ENCODE measurements around the gene WAPL. TPM values are rescaled to one million over a fixed set of nuclear protein-coding genes. Genes with fewer than 3 reads are reported as not detected.
A peak's percentile ranks its signal among the peaks of the same experiment; 100 is the strongest.

Gene WAPL
- total and polyA plus RNA-seq, 2 of the 13 experiments (the other 11 are each of a cell fraction or from before 2014, with no cell fraction given) = 13.2 to 43.5 TPM

GRCh38 chr10:86403183-86403797 lies 118.3 kb downstream of the WAPL start:
- no TSS peak for BruUV-seq (replicated peaks)
- intact Hi-C loops (cut with micrococcal nuclease; ENCODE audit: unreplicated experiment) (no loop called here), in situ Hi-C loops (cut with HindIII; ENCODE audit: extremely low pct_ligation_motif_present, low pct_unique_long_range_greater_than_20kb) (loop anchor here (5.0 kb wide), 1 partner anchor 34 kb away; no protein-coding TSS in a partner anchor)
- no peak for FAIRE-seq
- peaks cover 28% of the 10 kb centered on the region for H3K4me1 ChIP-seq (ENCODE audit: insufficient read depth, low read length)
- no peaks in the 10 kb centered on the region for H3K27me3 ChIP-seq (ENCODE audit: control insufficient read depth in 1 of 2, insufficient read depth in 2 of 2, low read length in 2 of 2)
- H4K20me1 ChIP-seq (ENCODE audit: insufficient read depth, low read length) = no peaks in the 10 kb centered on the region
- CTCF ChIA-PET (ENCODE audit: low intra/inter-chr PET ratio, low total read pairs) = no interaction called here
- H2AFZ ChIP-seq (ENCODE audit: low read length) = peak overlapping the region; percentile 57
- peak overlapping the region; percentile 90; the same call in 1 of the 2 replicates for H3K9ac ChIP-seq (ENCODE audit: insufficient read depth, low read depth, low read length)
- POLR2A ChIA-PET = interaction anchor here (1.0 to 4.7 kb wide), 3 partner anchors 9 to 39 kb away, joined by 3 to 79 read pairs (median 15); no protein-coding TSS in a partner anchor
- H3K79me2 ChIP-seq (ENCODE audit: insufficient read depth, low read length) = peaks cover 4% of the 10 kb centered on the region
- no peak for ATAC-seq
- DNase-seq (ENCODE audit: low spot score) = peak; percentile 46
- 39% methylated on average over 4 of the region's 6 CpGs for WGBS (ENCODE audit: low lambda C conversion rate)
- no peaks in the 10 kb centered on the region for H3K9me3 ChIP-seq (ENCODE audit: low read length)
- H3K4me2 ChIP-seq (ENCODE audit: low read depth, low read length) = peak overlapping the region; percentile 90
- H3K27ac ChIP-seq (ENCODE audit: extremely low read length, insufficient read depth, low read length) = peak overlapping the region; percentile 17
- H3K36me3 ChIP-seq (replicated peaks in 1 of 2; ENCODE audit: control insufficient read depth in 1 of 2, insufficient read depth in 2 of 2, low read length in 2 of 2) = no peaks in the 10 kb centered on the region
- H3K4me3 ChIP-seq (replicated peaks in 1 of 3; ENCODE audit: insufficient read depth in 1 of 3, low read depth in 2 of 3, low read length in 3 of 3) = peak overlapping the region in 1 of 3 experiments; percentile 88; a peak in 3 of 6 replicates
- TF ChIP-seq ZNF556 (CRISPR knock-in tag; IDR thresholded peaks at IDR 0.05; ENCODE audit: borderline replicate concordance) (0 out of 2 replicates have a peak, but pooled peaks have one; percentile 26), KLF6 (CRISPR knock-in tag; IDR thresholded peaks at IDR 0.05) (no peak), ZNF781 (CRISPR knock-in tag; IDR thresholded peaks at IDR 0.05; ENCODE audit: borderline replicate concordance, not compliant biosample characterization) (no peak), HDAC2 (CRISPR knock-in tag; IDR thresholded peaks at IDR 0.05) (no peak), FOXP1 (IDR thresholded peaks at IDR 0.05) (peak; percentile 96), FOXP1 (CRISPR knock-in tag; IDR thresholded peaks at IDR 0.05) (peak; percentile 26; the same call in 1 of the 2 replicates), MEF2D (CRISPR knock-in tag; IDR thresholded peaks at IDR 0.05) (0 out of 2 replicates have a peak, but pooled peaks have one; percentile 21), JUN (CRISPR knock-in tag; IDR thresholded peaks at IDR 0.05) (no peak), IKZF1 (IDR thresholded peaks at IDR 0.05) (no peak), TBX2 (CRISPR knock-in tag; IDR thresholded peaks at IDR 0.05; ENCODE audit: borderline replicate concordance) (0 out of 2 replicates have a peak, but pooled peaks have one; percentile 1)
- TF ChIP-seq, protein P1, sequence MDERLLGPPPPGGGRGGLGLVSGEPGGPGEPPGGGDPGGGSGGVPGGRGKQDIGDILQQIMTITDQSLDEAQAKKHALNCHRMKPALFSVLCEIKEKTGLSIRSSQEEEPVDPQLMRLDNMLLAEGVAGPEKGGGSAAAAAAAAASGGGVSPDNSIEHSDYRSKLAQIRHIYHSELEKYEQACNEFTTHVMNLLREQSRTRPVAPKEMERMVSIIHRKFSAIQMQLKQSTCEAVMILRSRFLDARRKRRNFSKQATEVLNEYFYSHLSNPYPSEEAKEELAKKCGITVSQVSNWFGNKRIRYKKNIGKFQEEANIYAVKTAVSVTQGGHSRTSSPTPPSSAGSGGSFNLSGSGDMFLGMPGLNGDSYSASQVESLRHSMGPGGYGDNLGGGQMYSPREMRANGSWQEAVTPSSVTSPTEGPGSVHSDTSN (CRISPR knock-in tag; IDR thresholded peaks at IDR 0.05) = peak; percentile 57; the same call in 1 of the 2 replicates
- TF ChIP-seq, protein P2, sequence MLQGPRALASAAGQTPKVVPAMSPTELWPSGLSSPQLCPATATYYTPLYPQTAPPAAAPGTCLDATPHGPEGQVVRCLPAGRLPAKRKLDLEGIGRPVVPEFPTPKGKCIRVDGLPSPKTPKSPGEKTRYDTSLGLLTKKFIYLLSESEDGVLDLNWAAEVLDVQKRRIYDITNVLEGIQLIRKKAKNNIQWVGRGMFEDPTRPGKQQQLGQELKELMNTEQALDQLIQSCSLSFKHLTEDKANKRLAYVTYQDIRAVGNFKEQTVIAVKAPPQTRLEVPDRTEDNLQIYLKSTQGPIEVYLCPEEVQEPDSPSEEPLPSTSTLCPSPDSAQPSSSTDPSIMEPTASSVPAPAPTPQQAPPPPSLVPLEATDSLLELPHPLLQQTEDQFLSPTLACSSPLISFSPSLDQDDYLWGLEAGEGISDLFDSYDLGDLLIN (CRISPR knock-in tag; IDR thresholded peaks at IDR 0.05; ENCODE audit: borderline replicate concordance) = no peak
